Breast epithelium (tissue), 3 donors: ENCODE data around the gene S100A1.

Experiments
- CTCF ChIP-seq, 3 donors: fragments of 450-650 bp; IDR thresholded peaks; one replicate each; pipeline ENCODE4 v1.5.1; 2016 to 2017; ENCODE audit warnings: antibody characterized with exemption in 3 of 3, mild to moderate bottlenecking in 3 of 3, moderate library complexity in 3 of 3
- POLR2A ChIP-seq: fragments of 450-650 bp; IDR thresholded peaks from one replicate; pipeline ENCODE4 v1.6.1; 2016; ENCODE audit warnings: antibody characterized with exemption, mild to moderate bottlenecking, moderate library complexity
- POLR2AphosphoS5 ChIP-seq, 3 donors: sonication (generic); formaldehyde crosslinking; IDR thresholded peaks; one replicate each; pipeline ENCODE4 v1.6.1; 2017; ENCODE audit warnings: antibody characterized with exemption in 3 of 3

- TF ChIP-seq CTCF (IDR thresholded peaks at IDR 0.05) (no peak), POLR2AphosphoS5 (IDR thresholded peaks at IDR 0.05) (no peak), POLR2A (no peak)
These were observed 556 bp downstream of the S100A1 start for GRCh38 chr1:153628638-153629342.
